HK-2 (cell line): ENCODE measurements around the gene RFTN1.

Experiments
- DNase-seq: peaks from one replicate; pipeline ENCODE4 v3.0.0-alpha.2; 2018; ENCODE audit not compliant: unreplicated experiment

RFTN1 gene

DNA sequence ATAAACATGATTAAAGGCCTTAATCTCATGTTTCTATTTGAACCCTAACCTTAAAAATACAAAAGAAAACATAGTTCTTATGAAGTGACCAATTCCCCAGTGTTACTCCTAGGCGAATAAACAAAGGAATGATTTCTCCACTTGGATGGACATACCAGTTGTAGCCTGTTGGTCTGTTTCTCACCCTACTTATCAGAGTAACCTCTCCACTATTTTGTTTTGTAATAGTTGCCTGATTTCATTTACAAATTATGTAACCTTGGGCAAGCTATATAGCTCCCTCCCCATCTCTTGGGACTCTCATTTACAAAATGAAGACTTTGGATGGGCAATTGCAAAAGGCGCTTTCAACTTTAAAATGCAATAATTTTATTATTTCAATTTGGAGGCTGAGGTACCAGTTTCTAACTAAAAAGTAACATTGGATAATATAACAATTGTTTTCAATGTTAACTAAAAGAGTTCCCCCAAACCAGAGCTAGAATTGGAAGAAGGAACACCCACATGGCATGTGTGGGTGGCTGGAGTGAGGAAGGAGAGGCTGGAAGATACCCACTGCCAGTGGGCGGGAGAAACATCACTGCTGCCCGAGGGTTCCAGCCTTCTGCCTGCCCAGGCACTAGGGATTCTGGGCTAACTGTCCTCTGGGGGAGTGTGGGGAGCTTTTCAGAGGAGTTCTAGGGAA, 74.2 kb downstream of the RFTN1 start:
- no peak for DNase-seq

DNA sequence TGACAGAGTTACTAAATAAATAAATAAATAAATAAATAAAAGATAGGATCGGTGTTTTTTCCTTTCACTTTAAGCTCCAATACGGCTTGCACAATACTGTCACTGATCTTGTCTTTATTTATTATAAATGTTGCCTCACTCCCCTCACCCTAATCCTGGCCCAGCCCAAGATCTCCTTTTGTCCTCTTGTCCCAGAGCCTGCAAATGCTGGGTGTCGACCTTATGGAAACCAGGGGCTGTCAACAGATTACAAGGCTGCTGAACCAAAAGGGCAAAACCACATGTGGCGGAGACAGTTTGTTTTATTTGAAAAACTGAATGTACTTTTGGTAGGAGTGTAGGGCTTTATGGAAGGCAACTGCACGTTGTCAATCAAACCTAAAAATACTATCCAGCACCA, 75.9 kb downstream of the RFTN1 start:
- DNase-seq, result no peak

DNA sequence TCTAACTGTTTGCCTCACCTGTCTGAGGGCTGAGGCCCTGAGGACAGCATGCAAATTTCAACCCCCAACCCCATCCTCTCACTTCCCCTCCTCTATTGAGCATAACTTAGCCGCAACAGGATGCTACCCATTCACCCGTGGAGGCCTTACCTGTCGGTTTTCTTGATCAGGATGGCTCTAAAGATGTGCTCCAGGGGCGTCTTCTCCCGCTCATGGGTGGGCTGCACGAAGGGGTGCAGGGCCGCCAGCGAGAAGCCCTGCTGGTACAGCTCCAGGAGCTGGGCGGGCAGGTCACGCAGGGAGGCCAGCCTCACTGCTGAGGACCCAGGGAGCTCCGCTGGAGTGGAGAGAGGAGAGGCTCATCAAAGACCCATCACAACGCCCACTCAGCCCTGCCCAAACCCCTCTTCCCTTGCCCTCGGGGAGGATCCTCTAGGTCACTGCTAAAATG, 79.8 kb downstream of the RFTN1 start:
- DNase-seq, result no peak

DNA sequence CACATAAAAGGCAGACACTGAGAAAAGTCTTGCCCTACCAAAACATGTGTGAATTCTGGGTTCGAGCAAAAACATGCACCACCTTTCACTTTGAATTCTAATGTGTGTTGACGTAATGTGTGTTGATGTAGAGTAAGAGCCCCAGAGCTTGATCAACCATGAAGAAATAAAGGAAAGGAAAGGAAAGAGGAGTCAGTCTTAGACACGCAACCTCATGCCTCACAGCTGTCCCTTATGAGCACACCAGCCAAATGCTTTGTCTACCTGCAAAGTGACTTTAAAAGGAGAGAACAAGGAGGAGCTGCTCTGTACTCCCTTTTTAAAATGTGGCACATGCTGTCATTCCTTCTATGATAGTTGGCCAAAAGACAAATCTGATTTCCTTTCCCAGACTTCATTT, 80.8 kb downstream of the RFTN1 start:
- DNase-seq, result no peak

DNA sequence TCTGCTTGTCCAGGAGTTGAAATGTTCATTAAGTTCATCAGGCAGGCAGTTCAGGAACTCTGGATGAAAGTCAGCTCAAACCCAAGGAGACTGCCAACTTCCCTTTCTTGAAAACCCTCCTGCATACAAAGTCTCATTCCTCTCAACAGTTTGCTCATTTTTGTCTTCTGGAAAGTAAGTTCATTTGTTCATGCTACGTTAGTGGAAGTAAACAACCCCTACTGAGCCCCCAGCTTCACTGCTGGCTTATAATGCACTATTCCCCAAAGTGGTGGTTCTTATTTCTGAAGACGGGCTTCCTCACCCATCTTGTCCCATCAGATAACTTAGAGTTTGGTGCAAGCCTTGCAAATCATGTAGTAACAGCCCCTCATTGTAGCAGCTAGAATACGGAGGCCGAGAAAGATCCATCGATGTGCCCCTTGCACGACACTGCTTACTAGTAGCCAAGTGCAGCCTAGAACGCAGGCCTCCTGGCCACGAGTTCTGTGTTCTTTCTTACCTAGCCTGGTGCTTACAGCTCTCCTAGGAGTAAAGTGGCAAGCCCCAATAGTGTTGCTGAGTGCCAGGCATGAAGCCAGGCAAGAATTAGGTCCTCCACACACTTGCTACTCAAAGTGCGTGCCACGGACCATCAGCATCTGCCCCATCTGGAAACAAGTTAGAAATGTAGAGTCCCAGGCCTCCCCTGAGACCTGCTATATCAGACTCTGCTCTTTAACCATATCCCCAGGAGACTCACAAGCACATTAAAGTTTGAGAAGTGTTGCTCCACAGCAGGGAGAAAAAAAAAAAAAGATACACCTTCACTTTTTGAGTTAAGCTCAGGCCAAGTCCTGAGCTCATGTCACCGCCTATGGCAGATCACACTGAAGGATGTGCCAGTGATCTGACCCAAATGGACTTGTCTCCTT, 82.5 kb downstream of the RFTN1 start:
- no peak for DNase-seq

DNA sequence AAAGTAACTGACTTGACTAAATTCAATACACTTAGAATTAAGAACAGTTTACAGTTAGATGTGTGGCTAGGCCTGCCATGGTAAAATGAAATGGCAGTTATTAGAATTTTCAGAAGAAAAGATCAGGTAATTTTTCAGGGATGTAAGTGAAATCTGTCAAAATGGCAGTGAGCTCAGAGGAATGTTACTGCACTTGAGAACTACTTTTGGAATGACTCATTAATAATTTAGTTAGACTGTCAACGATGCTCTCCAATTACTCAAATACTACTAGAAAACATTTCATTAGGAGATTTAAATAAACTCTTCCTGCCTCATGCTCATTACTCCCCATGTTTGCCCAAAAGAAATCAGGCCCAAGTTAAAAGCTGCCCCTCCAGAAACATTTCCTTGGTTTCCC, 84.4 kb downstream of the RFTN1 start:
- no peak for DNase-seq

DNA sequence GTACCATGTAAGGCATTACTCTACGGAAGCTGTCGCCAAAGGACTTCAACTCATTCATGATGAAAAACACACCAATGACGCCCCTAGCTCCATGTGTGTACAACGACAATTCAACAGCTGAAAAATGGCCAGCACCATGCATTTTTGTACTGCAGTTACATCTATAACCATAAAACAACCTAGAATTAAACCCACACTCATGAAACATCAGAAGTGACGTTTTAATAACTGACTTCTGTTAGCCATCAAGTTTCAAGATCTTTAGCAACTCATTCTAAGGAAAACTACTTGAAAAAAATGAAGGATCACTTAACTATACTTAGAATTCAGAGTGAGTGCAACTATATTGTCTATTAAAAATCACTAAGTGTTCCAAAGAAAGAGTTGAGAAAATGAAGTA, 84.9 kb downstream of the RFTN1 start:
- DNase-seq, result no peak

DNA sequence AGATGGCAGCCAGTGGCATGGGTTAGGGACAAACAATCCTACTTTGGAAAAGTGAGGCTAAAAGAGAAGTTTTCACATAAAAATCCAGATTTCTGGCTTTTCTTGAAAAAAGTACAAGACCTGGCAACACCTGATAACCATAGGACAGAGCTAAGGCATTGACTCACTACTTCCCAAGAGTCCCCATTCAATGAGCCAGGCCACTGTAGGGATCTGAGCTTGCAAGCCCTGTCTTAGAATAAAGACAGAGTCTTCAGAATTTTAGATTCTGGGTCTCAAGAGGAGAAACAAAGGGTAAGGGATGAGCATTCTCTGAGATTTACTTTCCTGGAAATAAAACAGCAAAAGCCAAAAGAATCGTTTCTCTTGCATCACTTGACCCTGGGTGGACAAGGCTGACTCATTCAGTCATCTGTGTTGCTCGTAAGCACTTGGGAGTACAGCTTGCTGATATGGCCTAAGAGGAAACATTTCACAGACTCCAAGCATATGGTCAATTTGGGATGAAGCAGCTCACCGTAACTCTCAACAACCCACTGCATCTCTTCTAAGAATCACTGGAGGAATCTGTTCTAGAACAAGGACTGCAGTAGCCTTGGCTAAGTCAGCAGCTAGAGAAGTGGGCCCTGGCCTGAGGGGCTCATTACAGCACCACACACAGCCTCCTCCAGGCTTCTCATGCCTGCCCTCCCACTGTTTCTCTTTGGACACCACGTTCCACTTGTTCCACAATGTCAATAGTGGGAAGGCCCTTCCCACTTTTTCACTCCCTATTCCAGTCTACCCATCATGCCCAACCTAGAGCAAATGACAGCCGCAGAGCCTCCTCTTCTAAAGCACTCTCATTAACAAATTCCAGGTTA, 86.2 kb downstream of the RFTN1 start:
- no peak for DNase-seq

DNA sequence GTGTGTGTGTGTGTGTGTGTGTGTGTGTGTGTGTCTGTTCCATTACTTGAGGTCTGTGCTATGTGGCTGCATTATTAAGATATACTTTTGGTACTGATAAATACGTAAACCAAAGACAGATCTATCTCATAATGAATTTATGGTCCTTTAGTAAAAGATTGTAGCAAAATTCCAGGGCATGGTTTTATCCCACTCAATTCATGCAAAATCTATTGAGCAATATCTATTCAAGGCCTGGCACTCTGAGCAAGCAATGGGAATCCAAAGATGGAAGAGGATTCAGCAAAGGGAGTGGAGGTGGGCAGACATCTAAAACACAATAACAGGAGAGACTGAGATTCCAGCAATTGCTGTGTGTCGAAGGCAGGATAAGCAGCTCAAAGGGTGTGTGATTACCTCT, 86.8 kb downstream of the RFTN1 start:
- DNase-seq, result no peak

DNA sequence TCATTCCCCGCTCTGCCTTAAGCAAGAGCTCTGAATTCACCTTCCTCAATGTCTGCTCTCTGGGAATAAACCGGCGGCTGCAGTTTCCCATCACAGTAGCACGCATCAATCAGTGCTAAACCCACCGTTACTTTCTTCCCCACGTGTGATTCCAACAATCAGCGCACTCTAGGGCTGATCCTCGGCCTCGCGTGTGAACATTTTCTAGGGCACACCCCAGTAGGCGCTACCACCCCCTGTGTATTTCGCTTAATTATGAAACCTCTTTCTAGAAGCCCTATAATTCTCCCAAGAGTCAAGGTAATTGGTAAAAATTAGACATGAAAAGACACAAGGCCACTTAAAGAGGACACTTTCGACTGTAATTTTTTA, 87.5 kb downstream of the RFTN1 start:
- DNase-seq, result no peak

DNA sequence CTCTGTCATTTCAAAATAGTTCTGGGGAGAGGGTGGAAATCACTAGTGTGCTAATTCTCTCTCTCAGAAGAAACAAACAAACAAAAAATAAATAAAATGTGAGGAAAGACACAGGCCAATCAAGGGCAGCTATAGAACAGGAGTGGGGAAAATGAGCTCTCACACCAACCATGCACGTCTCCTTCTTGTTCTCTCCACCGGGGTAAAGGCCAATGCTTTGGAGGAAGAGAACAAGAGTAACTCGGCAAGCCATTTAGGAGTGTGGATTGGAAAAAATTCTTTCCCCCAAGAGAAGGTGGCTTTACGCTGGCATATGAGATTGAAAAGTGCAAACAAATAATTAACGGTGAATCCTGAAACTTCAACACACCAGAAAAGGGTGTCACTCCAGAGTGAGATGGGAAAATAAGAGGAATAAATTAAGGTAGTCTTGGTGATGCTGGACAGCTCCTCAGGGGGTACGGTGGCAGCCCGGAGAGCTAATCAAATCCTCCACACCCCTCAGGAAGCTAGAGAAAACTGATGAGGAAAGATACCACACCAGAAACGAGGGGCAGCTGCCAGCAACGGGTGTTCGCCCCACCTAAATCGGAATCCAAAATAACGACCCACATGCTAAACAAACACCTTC, 88.0 kb downstream of the RFTN1 start:
- no peak for DNase-seq

DNA sequence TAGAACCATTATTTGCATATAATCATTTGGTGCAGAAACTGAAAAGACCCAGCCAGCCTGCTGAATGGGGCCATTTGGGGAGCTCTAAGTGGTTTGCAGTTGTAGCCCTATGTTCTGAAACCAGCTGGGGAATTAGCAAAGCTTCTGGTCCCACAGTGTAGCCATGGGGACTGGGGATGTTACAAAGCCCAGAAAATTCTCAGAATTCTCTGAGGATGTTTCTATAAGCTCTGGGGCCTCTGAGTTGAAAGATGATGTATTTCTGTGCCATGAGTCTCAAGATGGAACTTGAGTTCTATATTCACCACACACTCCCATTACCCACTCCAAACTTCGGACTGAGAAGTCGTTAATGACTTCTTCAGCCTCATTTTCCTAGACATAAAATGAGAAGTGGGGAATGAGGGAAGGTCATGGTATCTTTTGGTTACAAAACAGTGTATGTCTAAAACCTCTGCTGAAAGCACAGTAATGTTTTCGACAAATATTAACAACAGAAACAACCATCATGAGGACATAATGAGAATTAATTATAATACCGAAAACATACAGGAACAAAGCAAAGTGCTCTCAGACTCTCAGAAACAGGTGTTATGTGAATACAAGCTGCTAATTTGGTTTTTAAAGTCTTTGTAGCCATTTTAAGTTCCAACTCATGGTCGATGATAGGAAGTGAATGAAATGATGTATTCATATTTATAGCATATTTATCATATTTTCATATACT, 89.4 kb downstream of the RFTN1 start:
- no peak for DNase-seq

DNA sequence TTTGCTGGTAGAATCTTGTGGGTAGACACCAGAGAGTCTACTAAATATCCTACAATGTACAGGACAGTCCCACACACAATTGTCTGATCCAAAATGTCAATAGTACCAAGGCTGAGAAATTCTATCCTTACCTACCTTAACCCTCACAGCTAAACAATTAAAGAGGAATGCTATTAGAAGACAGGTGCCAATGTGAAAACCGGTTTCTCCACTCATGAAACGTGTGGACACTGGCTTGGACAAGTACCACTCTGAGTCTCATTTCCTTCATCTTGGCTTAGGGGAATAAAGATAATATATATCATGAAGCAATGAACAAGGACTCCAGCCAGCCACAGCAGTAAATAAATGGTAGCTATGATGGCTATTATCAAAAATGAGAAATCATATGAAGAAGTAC, 90.2 kb downstream of the RFTN1 start:
- no peak for DNase-seq

DNA sequence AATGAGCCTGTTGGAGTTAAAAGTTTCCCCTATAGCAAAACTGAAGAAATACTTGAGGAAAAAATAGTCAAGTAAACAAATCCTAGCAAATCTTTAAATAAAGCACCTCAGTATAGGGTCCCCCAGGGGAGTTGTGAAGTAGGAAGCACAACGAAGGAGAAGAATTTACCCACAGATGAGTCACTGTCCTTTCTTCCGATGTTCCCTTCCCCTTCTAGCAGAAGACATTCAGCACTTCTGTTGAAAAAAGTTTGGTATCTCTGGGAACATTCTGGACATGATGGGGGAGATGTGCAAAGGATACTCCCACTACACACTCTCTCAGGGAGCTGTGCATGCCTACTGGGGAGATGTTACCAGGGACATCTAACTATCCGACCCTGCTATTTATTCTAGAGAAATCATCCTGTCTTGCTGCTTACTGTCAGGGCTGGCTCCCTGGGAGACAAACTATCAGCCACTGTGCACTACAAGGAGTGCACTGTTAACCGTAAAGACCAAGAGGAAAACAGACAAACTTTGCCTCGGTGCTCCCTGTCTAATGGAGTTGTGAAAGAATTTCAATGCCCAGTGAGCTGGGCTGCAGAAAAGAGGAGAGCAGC, 93.8 kb downstream of the RFTN1 start:
- DNase-seq, result no peak

DNA sequence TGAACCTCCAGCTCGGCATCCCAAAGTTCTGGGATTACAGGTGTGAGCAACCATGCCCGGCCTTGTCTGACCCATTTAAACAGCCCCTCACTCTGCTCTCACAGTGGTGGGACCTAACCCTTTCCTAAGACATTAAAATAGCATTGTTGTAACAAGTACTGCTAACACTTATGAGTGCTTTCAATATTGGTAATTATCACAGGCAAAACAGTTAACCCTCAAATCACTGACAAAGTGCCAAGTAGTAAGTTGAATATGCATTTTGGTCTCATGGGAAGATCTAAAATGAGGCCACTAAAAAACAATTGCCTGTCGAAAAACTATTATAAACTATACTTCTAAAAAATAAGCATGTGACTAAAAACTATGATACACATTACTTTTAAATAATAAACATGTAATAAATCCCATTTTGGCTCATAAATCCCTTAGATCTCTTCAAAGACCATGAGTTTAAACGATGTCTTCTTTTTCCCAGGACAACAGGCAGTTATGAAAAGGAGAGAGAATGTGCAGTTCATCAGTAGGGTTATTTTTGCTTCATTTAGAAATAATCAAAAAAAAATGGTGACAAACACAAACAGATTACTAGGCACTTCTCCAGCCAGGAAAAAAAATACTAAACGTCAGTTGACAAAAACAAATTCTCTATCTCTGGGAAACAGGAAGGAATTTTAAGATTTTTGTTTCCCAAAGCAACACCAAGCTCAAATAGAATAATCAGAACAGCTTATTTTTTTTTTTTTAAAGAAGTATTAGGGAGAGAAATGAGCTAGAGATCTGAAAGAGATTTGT, 95.4 kb downstream of the RFTN1 start:
- DNase-seq, result no peak

DNA sequence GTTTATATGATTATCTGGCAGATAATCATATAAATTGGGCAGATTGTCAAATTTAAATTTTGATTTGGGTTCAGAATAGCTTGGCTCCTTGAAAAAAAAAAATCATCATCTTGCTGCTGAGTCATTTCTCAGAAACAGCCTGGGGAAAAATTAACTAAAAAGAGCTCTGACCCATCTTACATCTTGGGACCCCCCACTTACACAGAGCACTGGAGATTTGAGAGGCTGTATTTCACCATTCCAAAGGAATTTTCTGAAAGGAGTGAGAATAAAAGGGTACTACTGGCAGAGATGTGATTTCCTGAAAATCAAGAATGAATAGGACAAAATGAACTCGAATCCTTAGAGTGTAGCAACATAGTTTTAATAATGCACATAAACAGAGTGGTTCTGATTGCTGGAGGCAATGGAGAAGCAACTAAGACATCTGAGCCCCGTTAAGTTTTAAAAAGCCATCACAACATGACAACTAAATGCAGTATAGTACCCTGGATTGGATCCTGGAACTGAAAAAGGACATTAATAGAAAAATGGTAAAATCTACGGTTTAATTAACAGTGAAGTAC, 97.5 kb downstream of the RFTN1 start:
- no peak for DNase-seq

DNA sequence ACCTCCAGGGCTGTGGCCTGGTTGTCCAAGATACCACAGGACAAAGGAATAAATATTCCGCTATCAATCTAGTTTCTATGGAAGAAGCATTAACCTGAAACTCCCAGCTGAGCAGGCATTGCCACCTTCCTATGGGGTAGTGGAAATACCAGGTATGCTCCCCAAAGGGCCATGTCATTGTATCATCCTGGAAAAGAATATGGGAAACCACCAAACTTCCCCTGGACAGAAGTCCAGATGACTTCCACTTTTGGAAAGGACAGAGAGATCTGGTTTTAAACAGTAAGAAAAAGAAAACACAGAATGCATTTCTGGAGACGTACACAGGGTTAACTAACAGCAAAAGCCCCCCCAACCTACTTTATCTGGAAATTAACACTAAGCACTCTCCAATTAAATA, 100.2 kb downstream of the RFTN1 start:
- DNase-seq, result no peak

DNA sequence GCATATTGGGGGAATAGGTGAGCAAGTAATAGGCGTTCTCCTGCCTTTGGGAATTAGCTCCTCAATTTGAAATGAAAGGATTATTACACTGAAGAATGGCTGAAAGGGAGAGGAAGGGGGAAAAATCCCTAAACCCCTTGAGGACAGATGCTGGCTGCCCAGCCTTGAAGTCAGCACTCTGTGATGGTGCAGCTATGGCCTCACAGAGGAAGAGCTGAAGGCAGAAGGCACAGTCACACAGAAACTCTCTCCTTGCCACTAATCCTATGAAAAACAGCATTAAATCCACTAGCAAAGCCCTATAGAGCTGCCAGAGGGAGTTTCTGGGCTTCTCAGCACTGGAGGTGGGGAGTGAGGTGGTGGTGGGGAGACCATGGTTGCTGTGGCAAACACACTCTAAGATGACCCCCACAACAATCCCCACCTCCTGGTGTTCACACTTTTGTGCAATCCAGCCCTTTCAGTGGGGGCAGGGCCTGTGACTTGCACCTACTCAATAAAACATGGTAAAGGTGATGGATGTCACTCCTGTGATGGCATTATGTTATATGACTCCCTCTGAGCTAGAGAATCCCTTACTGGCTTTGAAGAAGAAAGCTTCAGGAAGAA, 101.2 kb downstream of the RFTN1 start:
- DNase-seq, result no peak

DNA sequence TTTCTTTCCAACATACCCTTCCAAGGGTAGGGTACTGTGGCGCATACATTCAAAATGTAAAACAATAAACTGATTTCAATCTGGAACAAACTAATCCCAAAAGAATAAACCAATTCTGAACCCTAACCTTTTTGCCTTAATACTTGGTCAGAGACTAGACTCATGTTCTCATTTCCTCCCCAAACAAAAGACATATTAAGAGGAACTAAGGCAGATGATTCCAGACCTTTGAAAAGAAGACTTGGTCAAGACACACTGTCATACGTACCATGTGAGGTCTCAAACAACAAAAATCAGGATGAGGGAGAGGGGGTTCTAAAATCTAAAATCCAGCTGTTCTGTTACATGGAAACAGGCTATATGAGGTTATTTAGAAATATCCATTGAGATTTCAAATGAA, 102.1 kb downstream of the RFTN1 start:
- no peak for DNase-seq
